Dermis lymphatic vessel endothelial cell (primary cell): ENCODE measurements around the gene ZNF341. TPM values are rescaled to one million over a fixed set of nuclear protein-coding genes. Genes with fewer than 3 reads are reported as not detected.

ENCODE experiments used
- total RNA-seq: library from RNA; depleted of rRNA; stranded (reverse); fragments of >200 nt; gene quantifications from 2 replicates; pipeline ENCODE4 v1.2.1, GENCODE V29; 2014

The ZNF341 gene
- 0.65 and 0.86 TPM in 2 replicates for total RNA-seq

DNA sequence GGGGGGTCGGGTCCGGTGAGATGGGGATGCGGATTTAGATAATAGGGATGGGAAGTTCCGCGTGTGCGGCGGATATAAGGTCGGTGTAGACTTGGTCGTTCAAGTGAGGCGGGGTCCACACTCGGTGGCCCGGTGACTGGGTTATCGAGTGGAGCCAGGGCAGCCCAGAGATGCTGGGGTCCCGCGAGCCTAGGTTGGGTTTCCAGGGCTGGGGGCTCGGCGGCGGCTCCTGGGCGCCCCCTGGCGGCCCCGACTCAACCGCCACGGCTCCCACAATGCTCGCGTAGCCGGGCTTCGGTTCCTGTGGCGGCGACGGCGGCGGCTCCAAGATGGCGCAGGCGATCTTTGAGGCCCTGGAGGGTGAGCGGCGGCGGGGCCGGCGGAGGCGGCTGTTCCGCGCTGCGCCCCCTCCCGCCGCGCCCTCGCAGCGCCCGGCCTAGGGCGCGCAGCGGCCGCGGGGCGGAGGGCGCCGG is at the start of gene ZNF341:
Gene ZNF341, plus strand, starts transcription at position 304 of the 473 bp plus-strand sequence. Its CDS starts 26 bp downstream, at position 330.

DNA sequence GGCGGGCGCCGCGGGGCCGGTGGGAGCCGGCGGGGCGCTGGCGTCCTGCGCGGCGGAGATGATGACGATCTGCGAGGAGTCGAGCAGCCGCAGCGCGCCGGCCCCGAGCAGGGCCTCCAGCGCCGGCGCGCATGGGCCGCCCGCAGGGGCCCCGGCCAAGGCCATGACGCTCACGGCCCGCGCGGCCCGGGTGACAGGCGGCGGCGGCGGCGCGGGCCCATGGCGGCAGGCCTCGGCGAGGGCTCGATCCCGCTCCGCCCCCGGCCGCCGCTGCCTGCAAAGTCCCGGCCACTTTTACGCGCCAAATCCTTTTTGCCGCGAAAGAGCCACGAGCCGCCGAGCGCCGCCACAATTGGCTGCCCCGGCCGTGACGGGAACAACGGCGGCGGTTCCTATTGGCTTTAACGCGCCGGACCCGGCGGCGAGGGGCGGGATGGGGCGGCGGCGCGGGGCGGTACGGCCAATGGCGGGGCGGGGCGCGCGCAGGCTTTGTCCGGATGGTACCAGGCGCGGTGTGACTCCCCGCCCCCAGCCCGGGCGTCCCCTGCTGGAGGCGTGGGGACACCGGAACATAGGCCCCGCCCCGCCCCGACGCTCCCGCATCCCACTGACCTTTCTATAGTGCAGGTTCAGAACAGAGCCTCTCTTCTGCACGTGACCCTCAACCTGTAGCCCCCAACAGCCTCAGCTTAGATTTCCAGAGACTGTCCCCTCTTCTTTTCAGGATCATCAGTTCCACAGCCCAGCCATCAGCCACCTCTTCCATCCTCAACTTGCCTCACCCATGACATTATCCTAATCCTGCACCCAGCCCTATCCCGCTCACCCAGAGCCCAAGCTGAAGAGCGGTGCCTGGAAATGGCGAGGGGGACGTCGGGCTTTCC is 45.5 kb upstream of the ZNF341 start, which contains the start of gene E2F1:
Gene E2F1, minus strand, starts transcription at position 286 of the 884 bp plus-strand sequence. Its CDS starts 121 bp downstream, at position 165.

DNA sequence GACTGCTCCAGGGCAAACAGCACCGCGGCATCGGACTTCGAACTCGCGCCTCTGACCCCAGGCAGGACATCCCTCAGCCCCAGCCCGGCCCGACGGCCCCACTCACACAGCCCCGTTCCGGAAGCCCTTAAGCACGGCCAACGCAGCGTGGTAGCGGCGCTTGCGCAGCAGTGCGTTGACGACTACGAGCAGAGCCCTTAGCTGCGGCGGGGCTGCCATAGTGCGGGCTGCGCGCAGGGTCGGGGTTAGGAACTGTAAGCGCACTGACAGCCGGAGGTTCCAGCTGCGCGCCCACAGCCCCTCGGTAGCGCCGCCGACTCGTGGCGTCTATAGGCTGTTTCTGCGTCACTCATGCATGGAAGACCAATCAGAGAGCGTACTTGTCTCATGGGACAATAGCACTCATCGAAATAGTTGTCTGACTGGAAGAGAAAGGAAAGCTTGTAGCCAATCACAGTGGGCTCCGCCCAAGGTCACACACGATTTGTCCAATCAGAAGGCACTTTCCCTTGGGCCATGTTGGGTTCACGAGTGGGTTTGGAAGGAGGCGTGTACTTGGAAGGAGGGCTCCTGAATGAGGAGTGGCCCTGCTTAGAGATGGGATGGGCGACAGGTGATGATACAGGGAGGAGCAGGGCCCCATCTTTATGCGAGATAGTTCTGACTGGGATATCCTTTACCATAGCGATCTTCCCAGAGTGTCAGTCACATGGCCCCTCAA is 11.6 kb upstream of the ZNF341 start, which contains the start of gene PXMP4:
Gene PXMP4, minus strand, starts transcription at position 322 of the 721 bp plus-strand sequence. Its CDS starts 103 bp downstream, at position 219.

DNA sequence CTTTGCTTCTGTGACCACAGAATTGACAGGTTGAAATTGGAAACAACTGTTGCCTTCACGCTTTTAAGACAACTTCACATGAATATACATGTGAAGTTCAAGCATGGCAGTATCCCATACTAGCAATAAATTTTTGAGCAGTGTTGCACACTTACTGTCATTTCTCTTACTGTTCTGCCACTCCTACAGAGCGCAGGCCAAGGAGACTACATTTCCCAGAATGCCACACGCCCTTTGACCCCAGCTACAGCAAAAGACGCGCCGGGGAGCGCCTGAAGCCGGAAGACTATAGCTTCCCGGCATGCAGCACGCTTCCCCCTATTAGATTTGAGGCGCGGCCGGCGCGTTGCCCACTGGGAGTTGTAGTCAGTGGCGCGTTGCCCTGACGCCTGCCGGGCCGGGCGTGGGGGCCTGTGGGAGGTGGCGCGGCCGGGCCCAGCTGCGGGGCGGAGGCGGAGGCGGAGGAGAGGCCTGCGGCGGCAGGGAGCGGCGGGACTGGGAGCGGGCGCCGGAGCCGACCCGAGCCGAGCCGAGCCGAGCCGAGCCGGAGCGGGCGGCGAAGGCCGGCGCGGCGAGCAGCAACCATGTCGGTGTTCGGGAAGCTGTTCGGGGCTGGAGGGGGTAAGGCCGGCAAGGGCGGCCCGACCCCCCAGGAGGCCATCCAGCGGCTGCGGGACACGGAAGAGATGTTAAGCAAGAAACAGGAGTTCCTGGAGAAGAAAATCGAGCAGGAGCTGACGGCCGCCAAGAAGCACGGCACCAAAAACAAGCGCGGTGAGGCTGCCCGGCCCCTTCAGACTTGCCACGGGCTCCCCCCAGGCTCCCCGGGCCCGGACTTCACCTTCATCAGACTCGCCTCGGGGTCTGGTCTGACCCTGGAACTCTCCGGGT is 79.3 kb downstream of the ZNF341 start, which contains the start of gene CHMP4B:
Gene CHMP4B, plus strand, starts transcription at position 464 of the 891 bp plus-strand sequence. Its CDS starts 121 bp downstream, at position 585.

Other genes with a start within 250 kb of the ZNF341 start
- 4.1 and 4.9 TPM in 2 replicates for gene CBFA2T2, start 241.9 kb upstream of the ZNF341 start, total RNA-seq
- under 0.01 TPM in 2 replicates for gene C20orf144, start 69.7 kb upstream of the ZNF341 start, total RNA-seq
- 0.87 and 0.95 TPM in 2 replicates for gene ACTL10, start 65.1 kb upstream of the ZNF341 start, total RNA-seq
- gene NECAB3, start 57.6 kb upstream of the ZNF341 start, total RNA-seq = 5.9 and 8.3 TPM in 2 replicates
- gene E2F1, start 45.6 kb upstream of the ZNF341 start, total RNA-seq = 1.6 and 2.0 TPM in 2 replicates
- gene PXMP4, start 11.7 kb upstream of the ZNF341 start, total RNA-seq = 5.7 and 7.2 TPM in 2 replicates
- gene CHMP4B, start 79.4 kb downstream of the ZNF341 start, total RNA-seq = 32.7 and 39.9 TPM in 2 replicates